Choroid plexus epithelial cell (primary cell): Measurements from ENCODE around the gene SLC8A1.
A peak's percentile ranks its signal among the peaks of the same experiment; 100 is the strongest.

Source experiments
- DNase-seq: peaks from one replicate; pipeline ENCODE4 v3.0.0-alpha.2; 2010; ENCODE audit warnings: low read depth
- H3K4me3 ChIP-seq: 2 replicates; pipeline ENCODE4 v1.5.1; 2011; ENCODE audit warnings: low read depth, mild to moderate bottlenecking, control low read depth, low read length, moderate library complexity
- TF ChIP-seq, protein P1 (sequence below): conservative IDR thresholded peaks from 2 replicates; pipeline ENCODE4 v1.5.1; 2011; ENCODE audit warnings: low read depth, mild to moderate bottlenecking, control low read depth, inconsistent platforms, low read length, moderate library complexity

SLC8A1 gene

GRCh38 chr2:40209761-40210160 lies 242.1 kb downstream of the SLC8A1 start:
- H3K4me3 ChIP-seq = no peak overlapping the region
- TF ChIP-seq, protein P1, sequence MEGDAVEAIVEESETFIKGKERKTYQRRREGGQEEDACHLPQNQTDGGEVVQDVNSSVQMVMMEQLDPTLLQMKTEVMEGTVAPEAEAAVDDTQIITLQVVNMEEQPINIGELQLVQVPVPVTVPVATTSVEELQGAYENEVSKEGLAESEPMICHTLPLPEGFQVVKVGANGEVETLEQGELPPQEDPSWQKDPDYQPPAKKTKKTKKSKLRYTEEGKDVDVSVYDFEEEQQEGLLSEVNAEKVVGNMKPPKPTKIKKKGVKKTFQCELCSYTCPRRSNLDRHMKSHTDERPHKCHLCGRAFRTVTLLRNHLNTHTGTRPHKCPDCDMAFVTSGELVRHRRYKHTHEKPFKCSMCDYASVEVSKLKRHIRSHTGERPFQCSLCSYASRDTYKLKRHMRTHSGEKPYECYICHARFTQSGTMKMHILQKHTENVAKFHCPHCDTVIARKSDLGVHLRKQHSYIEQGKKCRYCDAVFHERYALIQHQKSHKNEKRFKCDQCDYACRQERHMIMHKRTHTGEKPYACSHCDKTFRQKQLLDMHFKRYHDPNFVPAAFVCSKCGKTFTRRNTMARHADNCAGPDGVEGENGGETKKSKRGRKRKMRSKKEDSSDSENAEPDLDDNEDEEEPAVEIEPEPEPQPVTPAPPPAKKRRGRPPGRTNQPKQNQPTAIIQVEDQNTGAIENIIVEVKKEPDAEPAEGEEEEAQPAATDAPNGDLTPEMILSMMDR = no peak
- no peak for DNase-seq

DNA sequence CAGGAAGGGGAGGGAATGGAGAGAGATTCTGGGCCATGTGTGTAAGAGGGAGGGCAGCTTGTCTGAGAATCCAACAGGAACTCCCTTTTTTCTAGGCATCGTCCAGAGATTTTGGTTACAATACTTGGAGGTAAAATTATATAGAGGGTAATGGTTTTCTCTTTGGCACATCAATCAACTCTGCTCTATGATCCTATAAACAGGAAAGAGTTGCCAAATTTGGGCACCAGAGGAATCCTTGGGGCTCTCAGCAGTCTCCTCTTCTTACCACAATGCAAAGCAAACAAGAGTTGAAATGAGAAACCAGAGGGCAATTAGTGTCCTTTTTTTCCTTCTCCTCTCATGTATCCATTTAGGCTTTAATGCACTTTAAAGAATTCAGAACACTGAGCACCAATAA lies 243.4 kb downstream of the SLC8A1 start:
- no peak overlapping the region for H3K4me3 ChIP-seq
- no peak for DNase-seq
- TF ChIP-seq, protein P1 = no peak

- TF ChIP-seq, protein P1 = no peak
- peak; percentile 9 for DNase-seq
- no peak overlapping the region for H3K4me3 ChIP-seq
Observed at GRCh38 chr2:40204268-40204667, 247.6 kb downstream of the SLC8A1 start.

- no peak overlapping the region for H3K4me3 ChIP-seq
- TF ChIP-seq, protein P1 = no peak
- DNase-seq = no peak
Observed at GRCh38 chr2:40202798-40203400, 249.0 kb downstream of the SLC8A1 start.

- H3K4me3 ChIP-seq = no peak overlapping the region
- no peak for DNase-seq
- TF ChIP-seq, protein P1 = no peak
Observed at GRCh38 chr2:40201425-40201824, 250.5 kb downstream of the SLC8A1 start.

DNA sequence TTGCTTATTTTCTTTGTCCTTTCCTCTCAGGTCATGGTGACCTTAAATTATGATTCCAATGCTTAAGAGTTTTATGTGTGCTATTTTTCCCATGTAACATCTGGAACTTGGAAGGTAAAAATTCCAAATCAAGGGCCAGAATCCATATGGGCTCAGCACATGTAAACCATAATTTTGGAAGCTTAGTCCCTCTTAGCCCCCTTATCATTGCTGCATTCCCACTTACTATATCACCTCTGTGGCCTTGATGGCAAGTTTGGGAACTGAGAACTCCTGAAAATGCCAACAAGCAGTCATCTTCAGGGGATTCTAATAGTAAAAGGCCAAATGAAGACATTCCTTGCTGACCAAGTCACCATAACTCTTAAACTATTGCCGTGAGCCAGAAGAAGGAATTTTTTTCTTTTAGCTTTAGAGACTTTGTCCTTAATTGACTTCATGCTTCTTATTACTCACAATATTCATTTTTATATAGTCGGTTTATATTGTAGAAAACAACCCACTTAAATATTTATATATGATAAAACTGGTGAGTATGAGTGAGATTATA lies 251.4 kb downstream of the SLC8A1 start:
- TF ChIP-seq, protein P1 = no peak
- no peak overlapping the region for H3K4me3 ChIP-seq
- DNase-seq = no peak

GRCh38 chr2:40199771-40200170 lies 252.1 kb downstream of the SLC8A1 start:
- TF ChIP-seq, protein P1 = no peak
- no peak for DNase-seq
- H3K4me3 ChIP-seq = no peak overlapping the region
